Esophagus muscularis mucosa (tissue), 3 donors: ENCODE measurements around the gene ADORA1.

ENCODE experiments used
- EP300 ChIP-seq: sonication (generic); formaldehyde crosslinking; IDR thresholded peaks from one replicate; pipeline ENCODE4 v1.6.1; 2017; ENCODE audit warnings: antibody characterized with exemption
- TF ChIP-seq, protein P1 (sequence below), 3 experiments: fragments of 200-600 bp in 2 of 3; fragments of 450-650 bp in 1 of 3; sonication (generic) in 2 of 3; IDR thresholded peaks; one replicate each; pipeline ENCODE4 v1.5.1; 2017 to 2019; ENCODE audit warnings: antibody characterized with exemption in 3 of 3, mild to moderate bottlenecking in 2 of 3, moderate library complexity in 1 of 3

DNA sequence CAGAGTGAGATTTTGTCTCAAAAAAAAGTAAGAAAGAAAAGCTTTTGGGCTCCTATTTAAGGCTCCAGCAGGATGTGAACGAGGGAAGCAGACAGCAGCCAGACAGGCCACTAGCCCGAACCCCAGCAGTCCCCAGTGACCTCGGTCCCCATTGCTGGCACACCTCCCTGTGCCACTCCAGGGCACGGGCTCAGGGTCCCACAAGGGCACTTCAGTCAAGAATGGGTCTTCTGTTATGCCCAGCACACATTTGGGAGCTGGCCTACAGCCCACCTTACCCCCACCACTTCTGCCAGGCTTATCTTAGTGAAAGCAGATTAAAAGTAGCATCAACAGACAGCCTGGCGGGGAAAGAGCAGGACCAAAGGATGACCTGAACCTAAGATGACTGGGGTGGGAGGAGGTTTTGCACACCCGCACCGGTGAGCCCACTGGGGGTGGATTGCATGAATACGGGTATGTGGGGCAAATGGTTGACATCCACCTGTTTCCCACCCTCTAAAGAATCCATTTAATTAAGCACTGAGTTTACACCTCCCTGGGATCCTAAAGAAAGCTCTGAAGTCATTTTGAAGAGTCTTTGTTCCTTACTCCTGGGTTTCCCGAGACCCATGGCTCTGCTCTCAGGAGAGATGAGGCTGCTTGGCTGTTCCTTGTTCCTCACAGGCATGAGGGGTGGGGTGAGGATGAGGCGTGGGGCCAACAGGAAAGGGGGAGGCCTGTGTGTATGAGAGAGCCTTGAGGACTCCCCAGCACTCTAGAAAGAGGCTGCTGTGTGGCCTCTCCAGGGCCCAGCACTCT is 54.3 kb downstream of the ADORA1 start:
- TF ChIP-seq, protein P1, sequence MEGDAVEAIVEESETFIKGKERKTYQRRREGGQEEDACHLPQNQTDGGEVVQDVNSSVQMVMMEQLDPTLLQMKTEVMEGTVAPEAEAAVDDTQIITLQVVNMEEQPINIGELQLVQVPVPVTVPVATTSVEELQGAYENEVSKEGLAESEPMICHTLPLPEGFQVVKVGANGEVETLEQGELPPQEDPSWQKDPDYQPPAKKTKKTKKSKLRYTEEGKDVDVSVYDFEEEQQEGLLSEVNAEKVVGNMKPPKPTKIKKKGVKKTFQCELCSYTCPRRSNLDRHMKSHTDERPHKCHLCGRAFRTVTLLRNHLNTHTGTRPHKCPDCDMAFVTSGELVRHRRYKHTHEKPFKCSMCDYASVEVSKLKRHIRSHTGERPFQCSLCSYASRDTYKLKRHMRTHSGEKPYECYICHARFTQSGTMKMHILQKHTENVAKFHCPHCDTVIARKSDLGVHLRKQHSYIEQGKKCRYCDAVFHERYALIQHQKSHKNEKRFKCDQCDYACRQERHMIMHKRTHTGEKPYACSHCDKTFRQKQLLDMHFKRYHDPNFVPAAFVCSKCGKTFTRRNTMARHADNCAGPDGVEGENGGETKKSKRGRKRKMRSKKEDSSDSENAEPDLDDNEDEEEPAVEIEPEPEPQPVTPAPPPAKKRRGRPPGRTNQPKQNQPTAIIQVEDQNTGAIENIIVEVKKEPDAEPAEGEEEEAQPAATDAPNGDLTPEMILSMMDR (IDR thresholded peaks at IDR 0.05), result no peak
- no peak for TF ChIP-seq EP300
